ENCODE results near the gene MAGEB3. TPM values are rescaled to one million over a fixed set of nuclear protein-coding genes. Genes with fewer than 3 reads are reported as not detected.

Gene MAGEB3
- total and polyA plus RNA-seq, 2 of the 13 experiments (the other 11 are each of a cell fraction or from before 2014, with no cell fraction given): not detected

DNA sequence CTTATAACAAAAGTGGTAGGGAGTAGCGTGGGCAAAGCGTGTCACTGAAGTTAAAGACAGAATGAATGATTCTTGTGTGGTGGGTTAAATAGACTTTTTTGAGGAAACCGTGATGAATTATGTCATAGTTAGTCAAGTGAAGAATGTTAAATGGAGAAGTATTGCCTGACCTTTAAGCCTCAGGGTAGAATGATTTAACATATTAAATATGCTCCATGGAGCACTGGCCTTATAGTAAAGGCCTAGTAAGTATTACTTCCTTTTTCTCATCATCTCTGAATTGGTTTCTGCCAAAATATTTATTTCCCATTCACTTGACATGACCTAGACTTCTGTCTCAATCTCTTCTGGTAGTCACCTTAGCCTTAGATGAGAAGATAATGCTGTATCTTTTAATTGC lies 40.2 kb downstream of the MAGEB3 start:
- intact Hi-C loops (cut with micrococcal nuclease; ENCODE audit: unreplicated experiment): no loop called here
- no peak for ATAC-seq
- in situ Hi-C loops (cut with HindIII; ENCODE audit: extremely low pct_ligation_motif_present, low pct_unique_long_range_greater_than_20kb): no loop called here
- Histone ChIP-seq H4K20me1 (ENCODE audit: insufficient read depth, low read length) (no peaks in the 10 kb centered on the region), H3K9ac (ENCODE audit: insufficient read depth, low read depth, low read length) (no peak overlapping the region), H3K4me1 (ENCODE audit: insufficient read depth, low read length) (no peaks in the 10 kb centered on the region), H3K27me3 (ENCODE audit: control insufficient read depth in 1 of 2, insufficient read depth in 2 of 2, low read length in 2 of 2) (no peaks in the 10 kb centered on the region), H3K27ac (ENCODE audit: extremely low read length, insufficient read depth, low read length) (no peak overlapping the region), H3K4me2 (ENCODE audit: low read depth, low read length) (no peak overlapping the region), H3K9me3 (ENCODE audit: low read length) (no peaks in the 10 kb centered on the region), H3K36me3 (replicated peaks in 1 of 2; ENCODE audit: control insufficient read depth in 1 of 2, insufficient read depth in 2 of 2, low read length in 2 of 2) (no peaks in the 10 kb centered on the region), H3K79me2 (ENCODE audit: insufficient read depth, low read length) (no peaks in the 10 kb centered on the region), H2AFZ (ENCODE audit: low read length) (no peak overlapping the region), H3K4me3 (replicated peaks in 1 of 3; ENCODE audit: insufficient read depth in 1 of 3, low read depth in 2 of 3, low read length in 3 of 3) (no peak overlapping the region)
- DNase-seq (ENCODE audit: low spot score): no peak
- CTCF ChIA-PET (ENCODE audit: low intra/inter-chr PET ratio, low total read pairs): no interaction called here
- no TSS peak for BruUV-seq (replicated peaks)
- no peak for FAIRE-seq
- POLR2A ChIA-PET: no interaction called here
- WGBS (ENCODE audit: low lambda C conversion rate): 0% methylated on average over 3 of the region's 3 CpGs
- TF ChIP-seq CBFB (CRISPR knock-in tag; IDR thresholded peaks at IDR 0.05) (no peak), SMAD3 (CRISPR knock-in tag; IDR thresholded peaks at IDR 0.05) (no peak), SAP130 (CRISPR knock-in tag; IDR thresholded peaks at IDR 0.05; ENCODE audit: low read depth) (no peak), RFXANK (CRISPR knock-in tag; IDR thresholded peaks at IDR 0.05) (no peak), KDM5A (IDR thresholded peaks at IDR 0.05; ENCODE audit: borderline replicate concordance, low read length) (no peak), SOX6 (IDR thresholded peaks at IDR 0.05) (no peak), SOX6 (CRISPR knock-in tag; IDR thresholded peaks at IDR 0.05) (no peak), THAP11 (CRISPR knock-in tag; IDR thresholded peaks at IDR 0.05) (no peak), EP300 (IDR thresholded peaks at IDR 0.05; ENCODE audit: low read depth in 2 of 2, low read length in 2 of 2) (no peak), EP300 (CRISPR knock-in tag; IDR thresholded peaks at IDR 0.05; ENCODE audit: borderline replicate concordance) (no peak), ZNF382 (CRISPR knock-in tag; IDR thresholded peaks at IDR 0.05; ENCODE audit: borderline replicate concordance) (no peak), BRCA1 (CRISPR knock-in tag; IDR thresholded peaks at IDR 0.05) (no peak), ATF7 (IDR thresholded peaks at IDR 0.05) (no peak), ATF7 (CRISPR knock-in tag; IDR thresholded peaks at IDR 0.05) (no peak), U2AF2 (IDR thresholded peaks at IDR 0.05; ENCODE audit: low read depth, low read length) (no peak)
- TF ChIP-seq, protein P1, sequence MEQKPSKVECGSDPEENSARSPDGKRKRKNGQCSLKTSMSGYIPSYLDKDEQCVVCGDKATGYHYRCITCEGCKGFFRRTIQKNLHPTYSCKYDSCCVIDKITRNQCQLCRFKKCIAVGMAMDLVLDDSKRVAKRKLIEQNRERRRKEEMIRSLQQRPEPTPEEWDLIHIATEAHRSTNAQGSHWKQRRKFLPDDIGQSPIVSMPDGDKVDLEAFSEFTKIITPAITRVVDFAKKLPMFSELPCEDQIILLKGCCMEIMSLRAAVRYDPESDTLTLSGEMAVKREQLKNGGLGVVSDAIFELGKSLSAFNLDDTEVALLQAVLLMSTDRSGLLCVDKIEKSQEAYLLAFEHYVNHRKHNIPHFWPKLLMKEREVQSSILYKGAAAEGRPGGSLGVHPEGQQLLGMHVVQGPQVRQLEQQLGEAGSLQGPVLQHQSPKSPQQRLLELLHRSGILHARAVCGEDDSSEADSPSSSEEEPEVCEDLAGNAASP (CRISPR knock-in tag; IDR thresholded peaks at IDR 0.05; ENCODE audit: borderline replicate concordance): no peak
- TF ChIP-seq, protein P2, sequence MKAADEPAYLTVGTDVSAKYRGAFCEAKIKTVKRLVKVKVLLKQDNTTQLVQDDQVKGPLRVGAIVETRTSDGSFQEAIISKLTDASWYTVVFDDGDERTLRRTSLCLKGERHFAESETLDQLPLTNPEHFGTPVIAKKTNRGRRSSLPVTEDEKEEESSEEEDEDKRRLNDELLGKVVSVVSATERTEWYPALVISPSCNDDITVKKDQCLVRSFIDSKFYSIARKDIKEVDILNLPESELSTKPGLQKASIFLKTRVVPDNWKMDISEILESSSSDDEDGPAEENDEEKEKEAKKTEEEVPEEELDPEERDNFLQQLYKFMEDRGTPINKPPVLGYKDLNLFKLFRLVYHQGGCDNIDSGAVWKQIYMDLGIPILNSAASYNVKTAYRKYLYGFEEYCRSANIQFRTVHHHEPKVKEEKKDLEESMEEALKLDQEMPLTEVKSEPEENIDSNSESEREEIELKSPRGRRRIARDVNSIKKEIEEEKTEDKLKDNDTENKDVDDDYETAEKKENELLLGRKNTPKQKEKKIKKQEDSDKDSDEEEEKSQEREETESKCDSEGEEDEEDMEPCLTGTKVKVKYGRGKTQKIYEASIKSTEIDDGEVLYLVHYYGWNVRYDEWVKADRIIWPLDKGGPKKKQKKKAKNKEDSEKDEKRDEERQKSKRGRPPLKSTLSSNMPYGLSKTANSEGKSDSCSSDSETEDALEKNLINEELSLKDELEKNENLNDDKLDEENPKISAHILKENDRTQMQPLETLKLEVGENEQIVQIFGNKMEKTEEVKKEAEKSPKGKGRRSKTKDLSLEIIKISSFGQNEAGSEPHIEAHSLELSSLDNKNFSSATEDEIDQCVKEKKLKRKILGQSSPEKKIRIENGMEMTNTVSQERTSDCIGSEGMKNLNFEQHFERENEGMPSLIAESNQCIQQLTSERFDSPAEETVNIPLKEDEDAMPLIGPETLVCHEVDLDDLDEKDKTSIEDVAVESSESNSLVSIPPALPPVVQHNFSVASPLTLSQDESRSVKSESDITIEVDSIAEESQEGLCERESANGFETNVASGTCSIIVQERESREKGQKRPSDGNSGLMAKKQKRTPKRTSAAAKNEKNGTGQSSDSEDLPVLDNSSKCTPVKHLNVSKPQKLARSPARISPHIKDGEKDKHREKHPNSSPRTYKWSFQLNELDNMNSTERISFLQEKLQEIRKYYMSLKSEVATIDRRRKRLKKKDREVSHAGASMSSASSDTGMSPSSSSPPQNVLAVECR (CRISPR knock-in tag; IDR thresholded peaks at IDR 0.05; ENCODE audit: borderline replicate concordance): no peak
- TF ChIP-seq, protein P3, sequence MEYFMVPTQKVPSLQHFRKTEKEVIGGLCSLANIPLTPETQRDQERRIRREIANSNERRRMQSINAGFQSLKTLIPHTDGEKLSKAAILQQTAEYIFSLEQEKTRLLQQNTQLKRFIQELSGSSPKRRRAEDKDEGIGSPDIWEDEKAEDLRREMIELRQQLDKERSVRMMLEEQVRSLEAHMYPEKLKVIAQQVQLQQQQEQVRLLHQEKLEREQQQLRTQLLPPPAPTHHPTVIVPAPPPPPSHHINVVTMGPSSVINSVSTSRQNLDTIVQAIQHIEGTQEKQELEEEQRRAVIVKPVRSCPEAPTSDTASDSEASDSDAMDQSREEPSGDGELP (IDR thresholded peaks at IDR 0.05; ENCODE audit: borderline replicate concordance, low read depth): no peak
- TF ChIP-seq, protein P4, sequence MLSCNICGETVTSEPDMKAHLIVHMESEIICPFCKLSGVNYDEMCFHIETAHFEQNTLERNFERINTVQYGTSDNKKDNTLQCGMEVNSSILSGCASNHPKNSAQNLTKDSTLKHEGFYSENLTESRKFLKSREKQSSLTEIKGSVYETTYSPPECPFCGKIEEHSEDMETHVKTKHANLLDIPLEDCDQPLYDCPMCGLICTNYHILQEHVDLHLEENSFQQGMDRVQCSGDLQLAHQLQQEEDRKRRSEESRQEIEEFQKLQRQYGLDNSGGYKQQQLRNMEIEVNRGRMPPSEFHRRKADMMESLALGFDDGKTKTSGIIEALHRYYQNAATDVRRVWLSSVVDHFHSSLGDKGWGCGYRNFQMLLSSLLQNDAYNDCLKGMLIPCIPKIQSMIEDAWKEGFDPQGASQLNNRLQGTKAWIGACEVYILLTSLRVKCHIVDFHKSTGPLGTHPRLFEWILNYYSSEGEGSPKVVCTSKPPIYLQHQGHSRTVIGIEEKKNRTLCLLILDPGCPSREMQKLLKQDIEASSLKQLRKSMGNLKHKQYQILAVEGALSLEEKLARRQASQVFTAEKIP (CRISPR knock-in tag; IDR thresholded peaks at IDR 0.05; ENCODE audit: borderline replicate concordance): no peak
- TF ChIP-seq, protein P5, sequence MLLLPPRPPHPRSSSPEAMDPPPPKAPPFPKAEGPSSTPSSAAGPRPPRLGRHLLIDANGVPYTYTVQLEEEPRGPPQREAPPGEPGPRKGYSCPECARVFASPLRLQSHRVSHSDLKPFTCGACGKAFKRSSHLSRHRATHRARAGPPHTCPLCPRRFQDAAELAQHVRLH (CRISPR knock-in tag; IDR thresholded peaks at IDR 0.05; ENCODE audit: borderline replicate concordance, low read depth): no peak
